Neuronal stem cell (in vitro differentiated cells): ENCODE measurements around the gene SMARCC1.

Experiments
- DNase-seq: peaks from one replicate; pipeline ENCODE4 v3.0.0-alpha.2; 2013; ENCODE audit warnings: low spot score
- H2AFZ ChIP-seq: one replicate; pipeline ENCODE4 v1.6.1; 2013; ENCODE audit warnings: mild to moderate bottlenecking, low read length, inconsistent platforms
- H2AK5ac ChIP-seq: 2 replicates; pipeline ENCODE4 v1.6.1; 2013; ENCODE audit warnings: low read depth, mild to moderate bottlenecking, inconsistent platforms, low read length, moderate library complexity, mixed read lengths
- H2BK120ac ChIP-seq: 2 replicates; pipeline ENCODE4 v1.6.1; 2013; ENCODE audit warnings: low read depth, mild to moderate bottlenecking, inconsistent platforms, low read length, moderate library complexity, mixed read lengths
- H2BK12ac ChIP-seq: one replicate; pipeline ENCODE4 v1.6.1; 2013; ENCODE audit warnings: low read length, inconsistent platforms
- H2BK15ac ChIP-seq: 2 replicates; pipeline ENCODE4 v1.6.1; 2013; ENCODE audit warnings: mild to moderate bottlenecking, low read length, inconsistent platforms, mixed read lengths
- H2BK5ac ChIP-seq: one replicate; pipeline ENCODE4 v1.6.1; 2013; ENCODE audit warnings: inconsistent platforms, mild to moderate bottlenecking, low read length, moderate library complexity
- H3K14ac ChIP-seq: one replicate; pipeline ENCODE4 v1.6.1; 2013; ENCODE audit warnings: low read length, inconsistent platforms
- H3K18ac ChIP-seq: 2 replicates; pipeline ENCODE4 v1.6.1; 2013; ENCODE audit warnings: low read length, inconsistent platforms
- H3K23ac ChIP-seq: 2 replicates; pipeline ENCODE4 v1.6.1; 2013; ENCODE audit warnings: low read depth, mild to moderate bottlenecking, mixed read lengths, low read length, inconsistent platforms; ENCODE audit not compliant: poor library complexity
- H3K27ac ChIP-seq: replicated peaks from 3 replicates; pipeline ENCODE4 v1.5.1; 2013; ENCODE audit warnings: low read length, inconsistent platforms
- H3K27me3 ChIP-seq, 3 experiments: 2 replicates each; pipeline ENCODE4 v1.6.1; 2013; ENCODE audit warnings: low read length in 3 of 3, mild to moderate bottlenecking in 2 of 3, inconsistent platforms in 1 of 3, low read depth in 1 of 3, mixed read lengths in 1 of 3, moderate library complexity in 1 of 3; ENCODE audit not compliant: control insufficient read depth in 3 of 3, insufficient read depth in 3 of 3
- H3K36me3 ChIP-seq, 2 donors: replicated peaks in 1 of 2; 2 replicates each; pipeline ENCODE4 v1.6.1; 2013; ENCODE audit warnings: low read length in 2 of 2; ENCODE audit not compliant: control insufficient read depth in 2 of 2, insufficient read depth in 2 of 2
- H3K4ac ChIP-seq: 2 replicates; pipeline ENCODE4 v1.6.1; 2013; ENCODE audit warnings: inconsistent platforms, mild to moderate bottlenecking, low read length, moderate library complexity
- H3K4me1 ChIP-seq, 2 donors: 1 replicate in 1 of 2; 2 replicates in 1 of 2; pipeline ENCODE4 v1.6.1; 2013; ENCODE audit warnings: low read length in 2 of 2, low read depth in 1 of 2; ENCODE audit not compliant: control insufficient read depth in 2 of 2, insufficient read depth in 1 of 2
- H3K4me2 ChIP-seq: one replicate; pipeline ENCODE4 v1.6.1; 2013; ENCODE audit warnings: mild to moderate bottlenecking, low read length, inconsistent platforms; ENCODE audit not compliant: insufficient read depth, poor library complexity, severe bottlenecking
- H3K4me3 ChIP-seq, 2 donors: 2 replicates each; pipeline ENCODE4 v1.5.1; 2013; ENCODE audit warnings: low read length in 2 of 2, mild to moderate bottlenecking in 2 of 2, inconsistent platforms in 1 of 2, moderate library complexity in 1 of 2
- H3K79me1 ChIP-seq: one replicate; pipeline ENCODE4 v1.6.1; 2013; ENCODE audit warnings: low read depth, mild to moderate bottlenecking, inconsistent platforms, low read length, moderate library complexity
- H3K9ac ChIP-seq: one replicate; pipeline ENCODE4 v1.6.1; 2013; ENCODE audit warnings: mild to moderate bottlenecking, low read depth, low read length, inconsistent platforms; ENCODE audit not compliant: poor library complexity
- H3K9me3 ChIP-seq, 2 donors: replicated peaks in 1 of 2; 2 replicates each; pipeline versions ENCODE3 to v1.6.1; 2013; ENCODE audit warnings: low read length in 2 of 2, mild to moderate bottlenecking in 2 of 2, inconsistent platforms in 1 of 2, low read depth in 1 of 2, mixed read lengths in 1 of 2, moderate library complexity in 1 of 2; ENCODE audit not compliant: control insufficient read depth in 2 of 2, insufficient read depth in 1 of 2
- H4K8ac ChIP-seq: one replicate; pipeline ENCODE4 v1.6.1; 2013; ENCODE audit warnings: low read depth, mild to moderate bottlenecking, inconsistent platforms, low read length, moderate library complexity
- H4K91ac ChIP-seq: one replicate; pipeline ENCODE4 v1.6.1; 2013; ENCODE audit warnings: low read length, low read depth, mild to moderate bottlenecking, inconsistent platforms; ENCODE audit not compliant: poor library complexity
- WGBS, 2 donors: extraction: QIAGEN DNeasy Blood & Tissue Kit; methylation state at CpG; one replicate each; pipeline ENCODE4 v1.1.7; 2013; ENCODE audit warnings: missing lambda C conversion rate in 2 of 2, mixed read lengths in 1 of 2; ENCODE audit not compliant: insufficient read length in 2 of 2, insufficient replicate concordance in 1 of 2; ENCODE audit errors: extremely low coverage in 2 of 2; 5-methylcytosine and 5-hydroxymethylcytosine counted together

The SMARCC1 gene

DNA sequence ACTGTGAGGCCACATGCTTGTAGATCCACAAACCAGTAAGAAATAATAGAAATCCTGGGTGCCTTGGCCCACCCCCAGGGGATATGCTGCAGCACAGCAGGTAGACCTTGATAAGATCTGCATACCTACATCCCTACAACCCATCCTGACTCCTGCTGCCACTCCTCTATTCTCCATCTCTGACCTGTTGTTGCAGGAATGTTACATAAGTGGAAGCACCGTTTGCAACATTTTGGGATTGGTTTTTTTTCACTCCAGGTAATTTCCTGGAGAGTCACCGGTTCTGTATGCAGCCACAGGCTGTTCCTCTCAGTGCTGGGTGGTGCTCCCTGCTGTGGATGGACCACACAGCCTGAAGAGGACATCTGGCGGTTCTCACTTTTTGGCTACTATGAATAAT lies 186.9 kb downstream of the SMARCC1 start:
- no peak overlapping the region for H3K4me3 ChIP-seq
- H3K27me3 ChIP-seq = no peaks in the 10 kb centered on the region
- H3K18ac ChIP-seq = no peak overlapping the region
- peaks cover 31 to 96% of the 10 kb centered on the region in 2 donors for H3K36me3 ChIP-seq
- no peak overlapping the region for H2BK15ac ChIP-seq
- no peak overlapping the region for H3K23ac ChIP-seq
- H3K79me1 ChIP-seq = no peaks in the 10 kb centered on the region
- H3K4me1 ChIP-seq = no peaks in the 10 kb centered on the region
- no peak overlapping the region for H4K91ac ChIP-seq
- H3K9me3 ChIP-seq = no peaks in the 10 kb centered on the region
- H3K27ac ChIP-seq = no peak overlapping the region
- no peak overlapping the region for H2BK5ac ChIP-seq
- no peak overlapping the region for H2BK12ac ChIP-seq
- no peak overlapping the region for H3K9ac ChIP-seq
- no CpG with 5 or more reads among the region's 3 CpGs for WGBS, 2 donors
- no peak overlapping the region for H3K4me2 ChIP-seq
- no peak overlapping the region for H2AFZ ChIP-seq
- no peak overlapping the region for H3K14ac ChIP-seq
- no peak for DNase-seq
- no peak overlapping the region for H3K4ac ChIP-seq
- no peak overlapping the region for H4K8ac ChIP-seq
- no peak overlapping the region for H2AK5ac ChIP-seq
- H2BK120ac ChIP-seq = no peak overlapping the region

GRCh38 chr3:47592066-47592795 lies 189.5 kb downstream of the SMARCC1 start:
- H3K27ac ChIP-seq = no peak overlapping the region
- no peak overlapping the region for H2BK5ac ChIP-seq
- H2BK12ac ChIP-seq = no peak overlapping the region
- no peak overlapping the region for H2BK120ac ChIP-seq
- H3K27me3 ChIP-seq = no peaks in the 10 kb centered on the region
- no peak overlapping the region for H3K18ac ChIP-seq
- H3K4me3 ChIP-seq = no peak overlapping the region
- peaks cover 37 to 97% of the 10 kb centered on the region in 2 donors for H3K36me3 ChIP-seq
- H3K9me3 ChIP-seq = no peaks in the 10 kb centered on the region
- WGBS, 2 donors = no CpG with 5 or more reads among the region's 4 CpGs
- no peak overlapping the region for H2BK15ac ChIP-seq
- no peak overlapping the region for H3K4ac ChIP-seq
- DNase-seq = no peak
- no peak overlapping the region for H2AFZ ChIP-seq
- H3K4me2 ChIP-seq = no peak overlapping the region
- H3K14ac ChIP-seq = no peak overlapping the region
- H3K9ac ChIP-seq = no peak overlapping the region
- H3K79me1 ChIP-seq = no peaks in the 10 kb centered on the region
- no peaks in the 10 kb centered on the region for H3K4me1 ChIP-seq
- no peak overlapping the region for H4K91ac ChIP-seq
- H4K8ac ChIP-seq = no peak overlapping the region
- no peak overlapping the region for H2AK5ac ChIP-seq
- no peak overlapping the region for H3K23ac ChIP-seq

DNA sequence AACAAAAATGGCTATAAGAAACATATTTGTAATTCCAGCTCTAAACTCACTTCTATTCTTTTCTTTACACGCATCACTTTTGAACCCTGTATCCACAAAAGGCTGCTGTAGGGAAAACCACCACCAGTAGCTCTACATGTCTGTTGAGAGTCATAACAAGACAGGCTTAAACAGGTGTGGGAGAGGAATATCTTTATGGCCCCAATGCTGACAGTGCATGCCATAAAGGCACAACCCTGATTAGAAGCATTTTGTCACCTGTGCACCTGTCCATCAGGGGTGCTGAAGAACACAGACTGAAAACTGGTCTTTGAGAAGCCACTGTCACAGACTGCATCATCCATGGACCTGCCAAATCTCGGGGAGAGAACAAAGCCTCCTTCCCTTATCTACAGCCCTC lies 191.5 kb downstream of the SMARCC1 start:
- Histone ChIP-seq H2BK120ac (no peak overlapping the region), H3K4me1 (no peaks in the 10 kb centered on the region), H3K23ac (no peak overlapping the region), H3K4me3 (no peak overlapping the region), H2BK12ac (no peak overlapping the region), H3K27ac (no peak overlapping the region), H3K9ac (no peak overlapping the region), H3K27me3 (no peaks in the 10 kb centered on the region), H3K14ac (no peak overlapping the region), H2BK15ac (no peak overlapping the region), H2BK5ac (no peak overlapping the region), H3K18ac (no peak overlapping the region), H3K9me3 (no peaks in the 10 kb centered on the region), H3K4me2 (no peak overlapping the region), H3K4ac (no peak overlapping the region), H4K8ac (no peak overlapping the region), H2AK5ac (no peak overlapping the region), H4K91ac (no peak overlapping the region), H3K36me3 (peaks cover 41 to 99% of the 10 kb centered on the region in 2 donors), H3K79me1 (no peaks in the 10 kb centered on the region), H2AFZ (no peak overlapping the region)
- DNase-seq = no peak
- 100% methylated on average over 1 of the region's 2 CpGs; no CpG with 5 or more reads in 1 of the 2 donors for WGBS, 2 donors

GRCh38 chr3:47588587-47588986 lies 193.1 kb downstream of the SMARCC1 start:
- Histone ChIP-seq H4K91ac (no peak overlapping the region), H2BK15ac (no peak overlapping the region), H2BK120ac (no peak overlapping the region), H3K9me3 (no peaks in the 10 kb centered on the region), H3K79me1 (no peaks in the 10 kb centered on the region), H3K27me3 (no peaks in the 10 kb centered on the region), H3K36me3 (peaks cover 33 to 99% of the 10 kb centered on the region in 2 donors), H3K4me1 (no peaks in the 10 kb centered on the region), H3K4me2 (no peak overlapping the region), H3K27ac (no peak overlapping the region), H3K9ac (no peak overlapping the region), H2AFZ (no peak overlapping the region), H2BK5ac (no peak overlapping the region), H2BK12ac (no peak overlapping the region), H4K8ac (no peak overlapping the region), H3K14ac (no peak overlapping the region), H3K4ac (no peak overlapping the region), H3K23ac (no peak overlapping the region), H3K4me3 (no peak overlapping the region), H3K18ac (no peak overlapping the region), H2AK5ac (no peak overlapping the region)
- no peak for DNase-seq
- no CpG with 5 or more reads among the region's 4 CpGs for WGBS, 2 donors
